ENCODE data around the gene TGOLN2.

TGOLN2 gene

DNA sequence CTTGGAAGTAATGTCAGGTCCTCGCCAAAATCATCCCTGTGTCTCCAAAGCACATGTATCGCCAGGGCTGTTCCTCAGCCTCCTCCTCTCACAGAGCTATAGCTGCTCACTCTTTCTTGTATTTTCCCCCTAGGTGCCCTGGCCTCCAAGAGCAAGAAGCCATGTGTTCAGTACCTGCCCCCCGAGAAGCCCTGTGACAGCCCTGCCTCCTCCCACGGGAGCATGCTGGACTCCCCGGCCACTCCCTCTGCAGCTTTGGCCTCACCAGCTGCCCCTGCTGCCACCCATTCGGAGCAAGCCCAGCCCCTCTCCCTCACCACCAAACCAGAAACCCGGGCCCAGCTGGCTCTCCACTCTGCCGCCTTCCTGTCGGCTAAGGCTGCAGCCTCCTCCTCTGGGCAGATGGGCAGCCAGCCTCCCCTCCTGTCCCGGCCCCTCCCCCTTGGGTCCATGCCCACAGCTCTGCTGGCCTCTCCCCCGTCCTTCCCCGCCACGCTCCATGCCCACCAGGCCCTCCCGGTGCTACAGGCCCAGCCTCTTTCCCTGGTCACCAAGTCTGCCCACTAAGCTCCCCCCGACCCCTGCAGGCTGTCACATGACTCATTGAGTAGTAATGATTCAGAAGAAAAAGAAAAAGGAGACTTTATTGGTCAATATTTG is 18.8 kb downstream of the TGOLN2 start:
- DNase-seq (ENCODE audit: low read depth): no peak

DNA sequence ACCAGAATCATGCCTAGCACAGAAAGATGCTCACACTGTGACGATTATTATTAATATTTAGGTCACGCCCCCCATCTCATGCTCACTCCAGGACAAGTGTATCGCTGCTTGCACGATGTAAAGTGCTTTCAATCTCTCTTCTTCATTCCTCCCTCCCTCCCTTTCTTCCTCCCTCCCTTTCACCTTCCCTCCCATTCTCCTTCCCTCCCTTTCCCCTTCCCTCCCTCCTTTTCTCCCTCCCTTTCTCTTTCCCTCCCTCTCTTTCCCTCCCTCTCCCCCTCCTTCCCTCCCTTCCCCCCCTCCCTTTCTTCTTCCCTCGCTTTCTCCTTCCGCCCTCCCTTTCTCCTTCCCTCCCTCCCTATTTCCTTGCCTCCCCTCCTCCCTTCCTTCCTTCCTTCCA is 19.6 kb downstream of the TGOLN2 start:
- DNase-seq (ENCODE audit: low read depth): no peak

DNA sequence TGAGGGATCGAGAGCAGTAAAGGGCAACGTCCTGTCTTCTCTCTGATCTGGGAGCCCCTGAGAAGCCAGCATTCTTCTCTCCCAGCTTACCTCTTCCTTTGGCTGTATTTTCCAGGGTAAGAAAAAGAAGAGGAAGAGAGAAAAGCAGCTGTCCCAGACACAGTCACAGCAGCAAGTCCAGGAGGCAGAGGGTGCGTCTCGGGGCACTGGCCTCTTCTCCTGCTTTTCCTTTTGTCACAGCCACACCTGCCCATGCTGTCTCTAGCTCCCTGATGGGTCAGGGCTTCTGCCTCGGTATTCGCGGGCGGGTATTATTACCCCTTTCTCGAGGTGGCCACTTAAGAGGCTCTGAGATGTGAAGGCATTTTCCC is 20.3 kb downstream of the TGOLN2 start:
- DNase-seq (ENCODE audit: low read depth): no peak

DNA sequence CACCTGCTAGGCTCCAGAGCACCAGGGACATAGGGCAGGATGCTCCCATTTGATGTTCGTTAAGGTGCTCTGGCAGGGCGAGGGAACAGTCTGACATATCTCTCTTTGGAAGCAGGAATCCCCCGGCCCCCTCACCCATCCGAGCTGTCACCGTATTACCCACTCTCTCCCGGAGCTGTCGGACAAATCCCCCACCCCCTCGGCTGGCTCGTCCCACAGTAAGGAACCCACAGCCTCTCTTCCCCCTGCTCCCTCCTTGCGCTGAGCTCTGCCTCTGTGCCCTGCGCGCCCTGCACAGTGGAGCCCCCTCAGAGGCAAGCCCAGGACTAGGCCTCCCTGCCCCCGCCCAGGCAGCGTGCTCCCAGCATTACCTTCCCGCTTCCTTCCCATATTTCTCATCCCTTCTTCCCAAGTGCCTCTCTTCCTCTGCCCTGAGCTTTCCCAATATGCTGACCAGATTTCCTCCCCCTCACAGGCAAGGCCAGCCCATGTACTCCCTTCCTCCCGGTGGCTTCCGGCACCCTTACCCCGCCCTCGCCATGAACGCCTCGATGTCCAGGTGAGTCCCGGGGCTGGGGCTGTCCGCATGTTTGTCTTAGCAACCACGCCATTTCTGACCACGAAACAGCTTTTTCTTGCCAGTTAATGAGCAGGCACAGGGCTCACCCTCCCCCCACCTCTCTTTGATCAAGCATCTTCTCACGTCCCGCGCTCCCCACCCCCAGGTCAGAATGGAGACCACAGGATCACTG is 23.8 kb downstream of the TGOLN2 start:
- no peak for DNase-seq (ENCODE audit: low read depth)

DNA sequence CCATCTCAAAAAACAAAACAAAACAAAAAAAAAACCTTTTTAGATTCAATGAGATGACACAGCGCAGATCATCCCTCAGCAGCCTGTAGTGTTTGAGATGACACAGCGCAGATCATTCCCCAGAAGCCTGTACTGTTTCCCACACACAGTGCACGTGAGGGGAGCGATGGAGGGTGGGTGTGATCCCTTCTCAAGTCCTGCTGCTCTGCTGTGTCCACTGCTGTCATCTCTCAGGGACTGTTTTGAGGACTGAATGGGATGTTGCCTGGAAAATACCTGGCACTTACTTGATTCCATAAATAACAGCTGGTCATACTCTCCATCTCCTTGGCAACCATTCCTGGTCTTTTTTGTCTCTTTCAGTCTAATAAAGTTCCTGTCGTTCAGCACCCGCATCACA is 25.7 kb downstream of the TGOLN2 start:
- DNase-seq (ENCODE audit: low read depth): no peak

DNA sequence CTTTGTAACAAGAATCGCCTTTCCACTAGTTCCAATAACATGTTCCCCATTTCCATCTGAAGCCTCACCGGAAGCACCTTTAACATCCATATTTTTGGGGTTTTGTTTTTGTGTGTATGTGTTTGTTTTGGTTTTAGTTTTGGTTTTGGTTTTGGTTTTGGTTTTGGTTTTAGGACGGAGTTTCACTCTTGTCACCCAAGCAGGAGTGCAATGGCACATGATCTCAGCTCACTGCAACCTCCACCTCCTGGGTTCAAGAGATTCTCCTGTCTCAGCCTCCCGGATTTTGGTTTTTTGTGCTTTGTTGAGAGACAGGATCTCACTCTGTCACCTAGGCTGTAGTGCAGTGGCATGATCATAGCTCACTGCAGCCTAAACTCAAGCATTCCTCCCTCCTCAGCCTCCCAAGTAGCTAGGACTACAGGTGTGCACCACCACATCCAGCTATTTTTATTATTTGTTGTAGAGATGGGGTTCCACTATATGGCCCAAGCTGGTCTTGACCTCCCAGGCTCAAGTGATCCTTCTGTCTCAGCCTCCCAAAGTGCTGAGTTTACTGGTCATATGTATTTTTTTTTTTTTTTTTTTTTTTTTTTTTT is 36.3 kb downstream of the TGOLN2 start:
- no peak for DNase-seq (ENCODE audit: low read depth)

DNA sequence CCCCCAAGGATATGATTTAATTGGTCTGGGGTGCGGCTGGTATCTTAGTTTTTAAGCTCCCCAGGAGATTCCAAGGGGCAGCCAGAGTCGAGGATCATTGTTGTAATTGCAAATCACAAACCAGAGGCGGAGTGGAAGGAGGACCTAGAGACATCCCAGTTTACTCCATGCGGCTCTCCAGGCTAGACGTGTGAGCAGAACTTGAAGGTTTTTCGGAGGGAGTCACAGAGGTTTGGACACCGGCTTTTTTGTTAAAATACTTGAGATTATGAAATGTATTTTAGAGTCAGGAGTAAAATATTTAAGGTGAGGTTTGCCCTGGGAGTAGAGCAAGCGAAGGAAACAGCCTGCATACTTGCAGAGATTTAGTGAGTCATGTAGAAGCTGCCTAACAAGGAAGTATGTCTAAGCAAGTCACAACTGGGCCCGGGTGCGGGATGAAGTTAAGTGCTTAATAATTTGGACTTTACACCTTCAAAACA is 39.5 kb downstream of the TGOLN2 start:
- no peak for DNase-seq (ENCODE audit: low read depth)

DNA sequence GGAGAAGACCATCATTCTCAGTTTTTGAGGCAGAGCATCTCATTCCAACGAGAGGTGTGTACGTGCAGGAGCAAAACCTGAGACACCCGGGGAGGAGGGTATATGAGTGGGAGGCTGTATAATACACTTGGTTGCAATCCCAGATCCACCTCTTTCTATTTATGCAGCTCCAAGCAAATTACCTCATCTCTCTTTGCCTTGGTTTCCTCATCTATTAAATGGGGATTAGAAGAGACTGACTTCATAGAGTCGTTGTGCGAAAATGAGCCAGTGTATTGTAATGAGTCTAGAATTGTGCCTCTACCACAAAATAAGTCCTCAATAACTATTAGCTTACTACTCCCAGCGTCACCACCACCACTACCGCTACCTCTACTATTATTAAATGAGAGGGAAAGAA is 40.1 kb downstream of the TGOLN2 start:
- no peak for DNase-seq (ENCODE audit: low read depth)

DNA sequence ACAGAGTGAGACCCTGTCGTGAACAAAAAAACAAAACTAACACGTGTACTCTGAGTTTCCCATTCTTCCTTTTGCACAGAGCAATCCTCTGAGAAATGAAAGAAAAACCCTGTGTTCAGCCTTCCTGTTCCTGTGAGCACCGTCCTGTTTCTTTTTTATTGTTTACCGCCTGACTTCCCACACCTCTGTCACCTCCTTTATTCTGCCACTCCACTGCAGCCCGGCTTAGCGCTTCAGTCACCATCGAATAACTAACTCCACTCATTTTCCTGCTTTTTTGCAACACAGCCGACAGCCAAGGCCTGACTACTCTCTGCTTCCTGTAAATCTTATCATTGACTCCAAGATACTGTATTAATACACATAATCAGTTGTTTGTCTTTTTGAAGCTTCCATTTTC is 40.9 kb downstream of the TGOLN2 start:
- DNase-seq (ENCODE audit: low read depth): no peak

DNA sequence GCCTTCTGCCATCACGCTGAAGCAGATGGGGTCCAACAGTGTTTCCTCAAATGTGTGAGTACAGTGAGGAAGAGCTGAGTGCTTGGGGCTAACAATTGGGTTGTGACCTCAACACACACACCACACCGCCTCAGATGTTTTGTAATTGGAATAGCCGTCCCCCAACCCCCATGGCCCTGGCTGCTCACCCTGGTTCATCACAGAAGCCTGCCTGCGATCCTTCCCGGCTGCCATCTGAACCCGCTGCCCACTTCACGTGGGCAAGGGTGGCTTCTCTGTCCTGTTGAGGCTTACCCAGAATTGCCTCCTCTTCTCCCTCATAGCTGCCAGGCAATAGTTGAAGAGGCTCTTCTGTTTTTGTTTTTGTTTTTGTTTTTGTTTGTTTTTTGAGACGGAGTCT is 44.1 kb downstream of the TGOLN2 start:
- no peak for DNase-seq (ENCODE audit: low read depth)

DNA sequence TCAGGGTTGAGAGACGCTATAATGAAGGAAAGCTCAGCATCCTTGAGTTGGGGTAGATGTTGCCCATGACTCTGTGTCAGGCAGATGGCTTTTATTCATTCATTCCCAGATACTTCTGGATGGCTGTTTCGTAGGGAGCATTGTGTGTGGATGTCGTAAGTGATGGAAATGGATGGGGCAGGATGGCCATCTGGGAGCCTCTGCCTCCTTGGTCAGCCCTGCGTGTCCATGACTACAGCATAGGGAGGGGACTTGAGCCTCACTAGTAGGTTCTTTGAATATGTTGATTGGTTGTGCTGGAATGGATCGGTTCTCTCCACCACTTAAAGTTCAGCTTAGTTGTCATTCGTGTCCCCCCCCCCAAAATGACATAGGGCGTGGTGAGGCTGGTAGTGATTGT is 44.9 kb downstream of the TGOLN2 start:
- DNase-seq (ENCODE audit: low read depth): no peak

DNA sequence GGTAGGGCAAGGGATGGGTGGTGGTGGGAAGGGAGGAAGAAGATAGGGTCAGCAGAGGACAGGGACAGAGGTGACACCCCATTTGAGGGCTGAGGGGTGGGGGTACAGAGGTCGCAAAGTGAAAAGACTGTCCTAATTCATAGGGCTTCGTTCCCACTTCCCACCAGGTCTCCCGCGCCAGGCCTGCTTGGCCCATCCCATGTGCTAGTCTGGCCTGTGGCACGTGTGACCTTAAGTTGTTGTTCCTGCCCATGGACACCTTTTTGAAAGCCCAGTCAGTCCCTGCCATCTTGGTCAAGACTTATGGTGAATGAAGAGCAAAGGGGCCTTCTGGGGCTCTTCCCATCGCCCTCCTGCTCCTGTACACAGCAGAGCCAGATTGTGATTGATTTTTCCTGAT is 46.2 kb downstream of the TGOLN2 start:
- no peak for DNase-seq (ENCODE audit: low read depth)

DNA sequence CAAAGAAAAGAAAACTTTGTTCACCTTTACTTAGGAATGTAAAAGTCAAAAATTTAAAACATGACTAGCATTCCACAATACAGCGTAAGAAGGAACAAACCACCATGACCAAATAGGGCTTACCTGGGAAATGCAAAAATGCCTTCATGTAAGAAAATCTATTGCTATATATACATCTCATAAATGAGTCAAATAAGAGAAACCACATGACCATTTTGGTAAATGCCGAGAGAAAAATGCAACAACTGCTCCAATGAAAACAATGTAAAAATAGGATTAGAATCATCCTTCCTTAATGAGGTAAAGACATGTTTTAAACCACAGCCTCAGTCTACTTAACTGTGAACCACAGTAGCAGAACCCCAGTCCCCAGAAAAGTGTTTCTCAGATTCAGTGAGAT is 49.4 kb downstream of the TGOLN2 start:
- DNase-seq (ENCODE audit: low read depth): no peak

DNA sequence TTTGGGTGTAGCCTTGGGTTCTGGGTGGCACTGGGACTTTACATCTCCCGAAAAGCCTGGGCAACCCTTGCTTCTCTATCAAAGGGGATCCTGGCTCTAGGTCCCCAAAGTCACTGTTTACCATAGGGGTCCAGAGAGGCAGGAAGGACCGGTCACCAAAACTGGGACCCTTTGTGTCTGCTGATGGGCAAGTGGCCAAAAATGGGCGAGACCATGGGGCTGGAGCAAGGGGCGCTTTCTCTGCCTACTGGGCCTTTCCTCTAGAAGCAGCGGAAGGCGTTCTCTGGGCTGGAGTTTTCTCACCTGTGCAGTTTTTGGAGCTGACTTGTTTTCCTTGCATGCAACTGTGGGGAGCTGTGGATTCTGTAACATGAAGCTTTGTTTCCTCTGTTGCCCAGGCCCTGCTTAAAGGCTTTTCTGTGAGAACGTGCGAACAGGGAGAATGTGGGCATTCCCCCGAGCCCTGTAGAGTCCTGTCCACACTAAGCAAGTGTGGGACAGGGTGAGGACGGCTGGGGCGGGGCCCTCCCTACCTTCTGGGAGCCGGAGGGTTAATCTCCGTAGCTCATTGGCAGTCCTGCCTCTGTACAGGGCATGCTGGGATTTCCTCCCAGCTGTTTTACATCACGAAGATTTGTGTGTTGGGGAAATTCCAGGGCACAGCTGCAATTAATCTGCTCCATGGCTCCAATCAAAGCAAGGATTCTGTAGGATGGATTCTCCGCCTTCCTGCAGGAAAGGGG is 50.2 kb downstream of the TGOLN2 start:
- peak; percentile 65 for DNase-seq (ENCODE audit: low read depth)

DNA sequence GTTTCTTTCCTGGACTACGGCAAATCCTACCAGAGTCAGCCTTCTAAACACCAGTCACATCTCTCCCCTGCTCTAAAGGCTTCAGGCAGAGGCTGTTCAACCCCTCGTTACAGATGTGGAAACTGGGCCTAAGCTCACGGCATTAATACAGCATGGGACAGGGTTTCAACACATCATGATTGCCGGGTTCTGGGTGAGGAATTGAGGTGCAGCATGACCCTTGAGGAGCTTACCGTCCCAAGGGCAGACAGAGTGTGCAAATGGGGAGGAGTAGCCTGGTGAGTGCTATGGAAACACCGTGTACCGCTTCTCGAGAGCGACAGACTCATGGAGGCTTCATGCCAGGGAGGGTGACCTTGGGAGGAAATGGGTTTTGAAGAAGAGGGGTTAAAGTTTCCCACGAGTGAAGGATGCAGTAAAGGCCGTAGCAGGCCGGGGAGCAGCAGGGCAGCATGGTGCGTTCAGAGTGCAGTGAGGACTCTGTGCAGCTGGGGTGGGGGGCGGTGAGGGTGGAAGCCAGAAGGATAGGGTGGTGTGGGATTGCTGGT is 51.1 kb downstream of the TGOLN2 start:
- DNase-seq (ENCODE audit: low read depth): no peak

DNA sequence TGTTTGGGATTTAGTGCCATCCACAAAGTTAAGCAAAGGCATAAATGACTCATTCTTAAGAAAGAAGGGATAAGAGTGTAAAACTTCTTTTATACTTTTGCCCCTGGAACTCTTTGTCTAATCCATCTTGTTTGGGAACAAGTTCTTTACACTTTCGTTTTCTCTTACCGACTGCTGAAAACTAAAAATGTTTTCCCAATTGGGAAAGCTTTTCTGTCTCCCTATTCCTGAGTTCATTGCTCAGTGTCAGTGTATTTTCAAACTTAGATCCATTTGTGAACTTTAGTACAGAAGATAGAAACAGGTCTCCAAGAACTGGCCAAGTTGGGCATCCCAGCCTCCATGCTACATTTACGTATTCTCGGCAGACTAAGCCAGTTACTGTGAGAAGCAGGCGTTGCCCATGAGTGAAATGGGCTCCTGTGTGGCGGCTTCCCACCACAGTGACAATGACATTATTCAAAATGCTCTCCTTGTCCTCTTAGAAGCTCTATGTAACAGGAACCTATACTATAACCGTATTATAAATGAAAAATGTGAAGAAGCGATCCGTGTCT is 51.7 kb downstream of the TGOLN2 start:
- no peak for DNase-seq (ENCODE audit: low read depth)

DNA sequence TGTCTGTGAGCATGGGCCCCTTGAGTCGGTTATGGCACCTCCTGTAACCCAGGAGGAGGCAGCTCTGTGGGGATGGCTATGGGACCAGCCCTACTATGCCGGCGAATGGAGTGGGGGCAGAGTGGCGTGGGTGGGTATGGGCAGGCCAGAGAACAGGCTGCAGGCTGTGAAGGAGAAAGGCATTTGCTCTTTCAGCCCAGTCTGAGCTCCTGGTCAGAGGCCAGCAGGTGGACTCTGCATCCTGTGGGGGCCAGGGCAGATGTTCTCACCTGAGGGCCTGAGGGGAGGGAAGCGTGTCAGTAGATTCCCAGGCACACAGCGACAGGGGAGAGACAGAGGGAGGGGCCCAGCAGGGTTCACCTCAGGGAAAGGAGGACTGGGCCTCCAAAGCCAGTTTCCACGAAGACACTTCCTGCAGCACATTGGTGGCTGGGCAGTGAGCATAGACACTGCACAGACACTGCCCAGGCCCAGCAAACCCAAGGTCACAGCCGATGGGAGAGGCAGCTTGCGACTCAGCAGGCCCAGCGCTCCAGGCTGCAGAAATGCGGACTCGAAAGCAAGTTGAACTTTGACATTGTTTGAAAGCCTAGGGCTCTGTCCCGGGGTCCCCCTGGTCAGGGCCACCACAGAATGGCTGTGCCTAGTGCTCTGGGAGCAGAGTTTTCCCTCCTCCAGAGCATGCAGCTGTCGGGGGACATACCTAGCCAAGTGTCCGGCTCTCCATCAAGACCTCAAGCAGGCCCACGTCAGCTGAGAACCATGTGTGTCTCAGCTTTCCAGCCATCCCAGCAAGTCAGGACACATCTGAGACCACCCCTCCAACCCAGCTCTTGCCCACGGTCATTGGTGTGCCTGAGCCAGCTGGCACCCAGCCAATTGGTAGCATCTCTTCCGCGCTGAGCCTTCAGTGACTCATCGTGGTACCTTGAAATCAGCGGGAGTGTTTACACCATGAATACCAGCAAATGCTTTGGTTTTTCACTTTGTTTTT is 53.8 kb downstream of the TGOLN2 start:
- no peak for DNase-seq (ENCODE audit: low read depth)

DNA sequence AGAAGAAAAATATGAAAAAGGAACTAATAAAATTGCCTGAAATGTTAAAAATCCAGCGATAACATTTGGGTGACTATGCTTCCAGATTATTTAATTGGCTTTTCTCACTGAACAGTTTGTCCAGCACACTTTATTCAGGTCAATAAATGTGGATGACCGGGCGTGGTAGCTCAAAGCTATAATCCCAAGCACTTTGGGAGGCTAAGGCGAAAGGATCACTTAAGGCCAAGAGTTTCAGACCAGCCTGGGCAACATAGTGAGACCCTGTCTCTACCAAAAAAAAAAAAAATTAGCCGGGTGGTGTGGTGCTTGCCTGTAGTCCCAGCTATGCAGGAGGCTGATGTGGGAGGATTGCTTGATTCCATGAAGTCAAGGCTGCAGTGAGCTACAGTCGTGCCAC is 55.4 kb downstream of the TGOLN2 start:
- no peak for DNase-seq (ENCODE audit: low read depth)

DNA sequence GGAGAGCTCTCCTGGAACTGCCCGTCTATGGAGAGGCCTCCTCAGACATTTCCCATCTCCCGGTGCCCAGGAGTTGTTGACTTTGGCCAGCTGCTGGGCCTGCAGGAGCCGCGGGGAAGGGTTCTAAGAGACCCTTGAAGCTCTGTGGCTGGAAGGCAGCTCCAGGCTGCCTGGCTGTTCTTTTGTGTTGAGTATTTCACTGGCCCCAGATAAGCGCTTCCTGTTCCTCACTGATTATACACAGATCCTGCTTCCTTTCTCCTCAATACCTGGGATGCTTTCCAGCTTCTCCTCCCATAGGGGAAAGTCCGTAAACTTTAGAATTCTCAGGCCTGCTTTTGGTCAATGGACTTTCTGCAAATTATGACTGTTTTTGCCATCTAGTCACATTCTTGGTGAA is 57.8 kb downstream of the TGOLN2 start:
- no peak for DNase-seq (ENCODE audit: low read depth)
